Aorta (tissue), 5 donors: ENCODE measurements around the gene METAP1D. TPM values are rescaled to one million over a fixed set of nuclear protein-coding genes. Genes with fewer than 3 reads are reported as not detected.

Experiments
- ATAC-seq: fragments of 200-7000 bp; cut with Tn5 transposase; one replicate; pipeline ENCODE4 v1.9.1; 2022; ENCODE audit warnings: moderate library complexity; ENCODE audit not compliant: low FRiP score
- DNase-seq, 2 donors: peaks; one replicate each; pipeline ENCODE4 v3.0.0-alpha.2; 2020
- H3K27ac ChIP-seq, 2 donors: one replicate each; pipeline ENCODE4 v1.5.1; 2013; ENCODE audit warnings: low read length in 2 of 2, mild to moderate bottlenecking in 2 of 2, moderate library complexity in 2 of 2, control low read depth in 1 of 2, inconsistent platforms in 1 of 2, low read depth in 1 of 2
- H3K27me3 ChIP-seq, 2 donors: one replicate each; pipeline ENCODE4 v1.6.1; 2013; ENCODE audit warnings: control low read depth in 1 of 2, low read length in 1 of 2, mild to moderate bottlenecking in 1 of 2, moderate library complexity in 1 of 2; ENCODE audit not compliant: insufficient read depth in 2 of 2, control insufficient read depth in 1 of 2
- H3K36me3 ChIP-seq, 2 donors: one replicate each; pipeline ENCODE4 v1.6.1; 2013; ENCODE audit warnings: control low read depth in 1 of 2, low read length in 1 of 2, mild to moderate bottlenecking in 1 of 2; ENCODE audit not compliant: insufficient read depth in 2 of 2, control insufficient read depth in 1 of 2
- H3K4me1 ChIP-seq, 2 donors: one replicate each; pipeline ENCODE4 v1.6.1; 2013; ENCODE audit warnings: low read length in 2 of 2, control low read depth in 1 of 2, mild to moderate bottlenecking in 1 of 2, moderate library complexity in 1 of 2; ENCODE audit not compliant: insufficient read depth in 2 of 2, control insufficient read depth in 1 of 2
- H3K4me3 ChIP-seq, 2 donors: one replicate each; pipeline ENCODE4 v1.5.1; 2013; ENCODE audit warnings: low read length in 2 of 2, control low read depth in 1 of 2, mild to moderate bottlenecking in 1 of 2
- H3K9me3 ChIP-seq: one replicate; pipeline ENCODE4 v1.6.1; 2013; ENCODE audit warnings: mild to moderate bottlenecking, low read length; ENCODE audit not compliant: control insufficient read depth
- WGBS, 2 donors: extraction: QIAGEN DNeasy Blood & Tissue Kit; methylation state at CpG; one replicate each; pipeline ENCODE4 v1.1.7; 2013; 5-methylcytosine and 5-hydroxymethylcytosine counted together
- intact Hi-C, 2 donors: fragments of 100-400 bp; cut with DNase I; formaldehyde crosslinking; loops; one replicate each; pipeline versions ENCODE4 v1.14.2 to v1.15.0; 2022
- polyA plus RNA-seq, 2 donors: library from polyadenylated mRNA; stranded (reverse); fragments of 200-250 nt; gene quantifications; one replicate each; pipeline ENCODE4 v1.2.3, GENCODE V29; 2013
- total RNA-seq, 2 donors: library from RNA; stranded (reverse); fragmentation: NEBNext Ultra II Directional; extraction: Animal tissue kit (Norgen Biotek cat#: 25700); gene quantifications; one replicate each; pipeline ENCODE4 v1.2.1, GENCODE V29; 2021
- donor health status: healthy with polysubstance abuse.
- donor health status: Bipolar disorder and iron deficiency.
- donor health status: DM: no; HTN: no; CAD: no.
- donor health status: DM: no; HTN: no; CAD: no.
- donor health status: DM: yes; HTN: yes; CAD: no.

Gene METAP1D
- total and polyA plus RNA-seq, 4 donors: 2.9 to 8.0 (median 4.2) TPM

- H3K36me3 ChIP-seq: no peaks in the 10 kb centered on the region
- H3K4me3 ChIP-seq: no peak overlapping the region
- no peaks in the 10 kb centered on the region for H3K4me1 ChIP-seq
- no peak overlapping the region for H3K27ac ChIP-seq
- H3K27me3 ChIP-seq: no peaks in the 10 kb centered on the region
- ATAC-seq (peak; percentile 57), DNase-seq (peak; percentile 88 to 94)
- H3K9me3 ChIP-seq: no peaks in the 10 kb centered on the region
- intact Hi-C loops: loop anchor here in 1 of 2 donors (10.0 kb wide), 2 partner anchors 109 to 399 kb away; partner anchors contain the start of gene METAP1D
- 9 to 12% methylated on average over 25 of the region's 25 CpGs for WGBS, 2 donors
These were observed 103.9 kb downstream of the METAP1D start for GRCh38 chr2:172103471-172104272.

- WGBS, 2 donors: 11 to 14% methylated on average over 23 of the region's 23 CpGs
- Histone ChIP-seq H3K4me3 (no peak overlapping the region), H3K27ac (no peak overlapping the region), H3K36me3 (no peaks in the 10 kb centered on the region), H3K4me1 (no peaks in the 10 kb centered on the region), H3K27me3 (no peaks in the 10 kb centered on the region), H3K9me3 (no peaks in the 10 kb centered on the region)
- DNase-seq: no peak
- no peak for ATAC-seq
- intact Hi-C loops: loop anchor here in 1 of 2 donors (10.0 kb wide), 2 partner anchors 111 to 401 kb away; partner anchors contain the start of gene METAP1D
These were observed 105.8 kb downstream of the METAP1D start for GRCh38 chr2:172105471-172106107.

DNA sequence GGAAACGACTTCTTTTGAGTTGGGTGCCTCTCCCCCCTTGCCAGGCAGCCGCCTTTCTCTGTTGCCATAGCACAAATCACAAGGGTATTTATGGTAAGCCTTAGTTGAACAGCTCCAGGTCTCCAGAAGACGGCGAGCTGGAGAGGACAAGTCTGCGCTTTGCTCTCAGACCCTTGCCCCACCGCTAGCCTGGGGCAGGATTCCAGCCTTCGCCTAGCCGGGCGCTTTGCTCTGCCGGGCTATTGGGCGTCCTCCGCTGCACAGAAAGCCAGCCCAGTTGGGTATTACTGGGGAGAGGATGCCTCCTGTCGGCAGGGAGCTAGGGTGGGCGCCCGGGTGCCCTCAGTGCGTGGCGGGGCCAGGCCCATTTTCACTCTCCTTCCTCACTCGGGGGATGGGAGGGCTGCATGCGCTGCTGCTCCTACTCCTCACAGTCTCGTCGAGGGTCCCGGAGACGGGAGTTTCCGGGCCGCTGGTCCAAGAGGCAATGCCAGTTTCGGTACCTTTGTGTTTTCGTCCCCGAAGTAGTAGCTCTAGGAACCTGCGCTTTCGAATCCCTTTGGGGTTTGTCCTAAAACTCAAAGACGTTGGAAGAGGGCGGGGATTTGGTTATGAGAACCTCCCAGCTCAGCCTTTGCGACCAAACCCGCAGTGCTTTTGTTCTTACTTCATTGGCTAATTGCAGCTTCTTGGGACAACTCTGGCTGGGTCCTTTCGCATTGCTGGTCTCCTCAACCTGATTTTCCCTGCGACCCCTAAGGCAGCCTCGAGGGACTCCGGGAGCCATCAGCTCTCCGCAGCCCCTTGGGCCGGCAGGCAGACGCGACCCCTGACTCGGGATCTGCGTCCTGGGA, 106.6 kb downstream of the METAP1D start:
- no peaks in the 10 kb centered on the region for H3K27me3 ChIP-seq
- DNase-seq (no peak), ATAC-seq (peak; percentile 20)
- no peaks in the 10 kb centered on the region for H3K9me3 ChIP-seq
- no peaks in the 10 kb centered on the region for H3K4me1 ChIP-seq
- 6% methylated on average over 44 of the region's 44 CpGs for WGBS, 2 donors
- no peaks in the 10 kb centered on the region for H3K36me3 ChIP-seq
- H3K4me3 ChIP-seq: no peak overlapping the region
- intact Hi-C loops: loop anchor here in 1 of 2 donors (10.0 kb wide), 2 partner anchors 112 to 402 kb away; partner anchors contain the start of gene METAP1D
- no peak overlapping the region for H3K27ac ChIP-seq

DNA sequence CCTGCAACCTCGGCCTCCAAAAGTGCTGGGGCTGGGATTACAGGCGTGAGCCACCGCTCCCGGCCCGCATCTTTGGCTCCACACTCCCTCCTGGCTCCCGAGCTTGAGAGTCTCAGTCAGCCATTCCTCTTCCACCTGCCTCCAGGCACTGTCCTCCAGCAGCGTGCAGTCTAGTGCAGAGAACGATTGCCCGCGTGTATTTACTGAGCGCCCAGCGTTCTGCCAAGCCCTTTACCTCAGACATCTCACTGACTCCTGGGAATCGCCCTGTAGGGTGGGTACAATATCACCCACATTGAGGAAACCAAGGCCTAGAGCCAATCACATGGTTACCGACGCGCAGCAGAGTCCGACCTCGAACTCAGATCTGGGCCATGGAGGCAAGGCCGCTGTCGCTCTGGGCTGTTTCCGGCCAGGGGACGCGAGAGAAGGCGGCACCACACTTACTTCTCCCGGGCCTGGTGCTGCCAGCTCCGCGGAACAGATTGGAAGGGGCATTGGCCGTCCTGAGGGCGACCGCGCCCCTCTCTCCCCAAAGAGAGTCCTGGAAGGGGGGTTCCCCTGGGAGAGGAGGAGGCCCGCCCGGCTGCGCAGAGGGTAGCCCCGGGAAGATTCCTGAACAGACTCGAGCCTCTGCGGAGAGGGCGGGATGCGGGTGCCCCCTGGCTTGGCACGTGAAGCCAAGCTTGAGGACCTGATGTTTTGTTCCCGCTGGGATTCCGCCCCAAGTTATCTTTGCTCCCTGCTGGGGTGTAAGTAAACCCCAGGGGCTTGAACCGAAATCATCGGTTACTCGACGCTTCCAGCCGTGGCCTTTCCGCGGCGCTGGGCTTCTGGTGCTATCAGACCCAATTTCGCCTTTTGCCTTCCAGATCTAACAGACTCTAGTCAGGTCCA, 108.2 kb downstream of the METAP1D start:
- no peaks in the 10 kb centered on the region for H3K27me3 ChIP-seq
- intact Hi-C loops: loop anchor here in 1 of 2 donors (10.0 kb wide), 2 partner anchors 113 to 403 kb away; partner anchors contain the start of gene METAP1D
- no peaks in the 10 kb centered on the region for H3K36me3 ChIP-seq
- ATAC-seq (peak; percentile 19), DNase-seq (no peak)
- H3K4me3 ChIP-seq: no peak overlapping the region
- no peaks in the 10 kb centered on the region for H3K4me1 ChIP-seq
- 16 to 20% methylated on average over 51 of the region's 51 CpGs for WGBS, 2 donors
- no peaks in the 10 kb centered on the region for H3K9me3 ChIP-seq
- no peak overlapping the region for H3K27ac ChIP-seq

DNA sequence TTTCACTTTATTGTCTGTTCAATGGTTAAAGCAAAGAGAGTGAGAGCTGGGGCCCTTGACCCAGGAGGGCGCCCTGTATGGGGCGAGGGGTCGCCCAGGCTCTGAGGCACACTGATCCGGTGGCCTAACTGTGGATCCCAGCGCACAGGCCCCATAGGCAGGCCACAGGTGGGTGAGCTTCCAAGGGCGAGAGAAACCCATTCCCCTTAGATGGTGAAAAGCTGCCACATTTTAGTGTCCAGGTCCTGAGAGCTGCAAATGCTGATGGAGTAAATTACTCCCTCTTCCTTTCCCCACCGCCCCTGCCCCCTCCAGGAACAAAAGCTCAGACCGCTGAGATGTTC, 108.8 kb downstream of the METAP1D start:
- Histone ChIP-seq H3K27me3 (no peaks in the 10 kb centered on the region), H3K27ac (no peak overlapping the region), H3K9me3 (no peaks in the 10 kb centered on the region), H3K4me3 (no peak overlapping the region), H3K4me1 (no peaks in the 10 kb centered on the region), H3K36me3 (no peaks in the 10 kb centered on the region)
- no peak for ATAC-seq
- intact Hi-C loops: loop anchor here in 1 of 2 donors (10.0 kb wide), 2 partner anchors 114 to 404 kb away; partner anchors contain the start of gene METAP1D
- DNase-seq: no peak
- WGBS, 2 donors: 42 to 49% methylated on average over 8 of the region's 8 CpGs

- Histone ChIP-seq H3K27ac (no peak overlapping the region), H3K4me3 (no peak overlapping the region), H3K9me3 (no peaks in the 10 kb centered on the region), H3K4me1 (no peaks in the 10 kb centered on the region), H3K36me3 (no peaks in the 10 kb centered on the region), H3K27me3 (no peaks in the 10 kb centered on the region)
- no peak for ATAC-seq
- WGBS, 2 donors: 42 to 44% methylated on average over 29 of the region's 29 CpGs
- no peak for DNase-seq
- intact Hi-C loops: loop anchor here in 1 of 2 donors (10.0 kb wide), 2 partner anchors 115 to 405 kb away; partner anchors contain the start of gene METAP1D
These were observed 109.7 kb downstream of the METAP1D start for GRCh38 chr2:172109256-172109987.

DNA sequence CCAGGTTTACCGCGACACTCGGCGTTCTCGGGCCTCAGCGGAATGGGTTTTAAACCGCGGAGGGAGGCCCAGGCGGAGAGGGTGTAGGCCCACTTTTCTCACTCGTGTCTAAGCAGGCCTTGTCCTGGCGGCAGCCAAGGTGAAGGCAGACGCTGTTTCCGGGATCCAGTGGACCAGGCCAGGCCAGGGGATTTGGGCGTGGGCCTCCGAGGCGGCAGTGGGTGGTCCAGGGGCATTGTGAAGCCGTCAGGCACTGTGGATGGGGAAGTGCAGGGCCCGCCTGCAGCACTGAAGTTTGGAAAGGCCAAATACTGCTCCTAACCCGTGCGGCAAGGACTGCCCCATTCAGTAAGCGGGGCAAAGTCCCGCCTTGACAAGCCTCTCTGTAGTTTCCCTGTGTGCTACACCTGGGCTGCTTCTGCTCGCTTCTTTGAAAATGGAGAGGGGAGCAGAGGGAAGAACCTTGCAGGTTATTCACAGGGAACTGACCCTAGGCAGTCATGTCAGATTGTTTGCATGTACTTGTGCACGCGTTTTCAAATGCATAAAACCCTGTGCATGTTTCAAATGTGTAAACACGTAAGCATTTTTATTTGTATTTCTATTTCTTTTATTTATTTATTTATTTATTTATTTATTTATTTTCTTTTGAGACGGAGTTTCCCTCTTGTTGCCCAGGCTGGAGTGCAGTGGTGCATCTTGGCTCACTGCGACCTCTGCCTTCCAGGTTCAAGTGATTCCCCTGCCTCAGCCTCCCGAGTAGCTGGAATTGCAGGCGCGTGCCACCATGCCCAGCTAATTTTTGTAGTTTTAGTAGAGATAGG, 110.4 kb downstream of the METAP1D start:
- Histone ChIP-seq H3K27me3 (no peaks in the 10 kb centered on the region), H3K36me3 (no peaks in the 10 kb centered on the region), H3K9me3 (no peaks in the 10 kb centered on the region), H3K4me1 (no peaks in the 10 kb centered on the region), H3K4me3 (no peak overlapping the region), H3K27ac (no peak overlapping the region)
- WGBS, 2 donors: 68 to 69% methylated on average over 30 to 31 of the region's 31 CpGs
- intact Hi-C loops: loop anchor here in 1 of 2 donors (5.0 to 10.0 kb wide), 3 partner anchors 115 to 538 kb away; partner anchors contain the start of gene METAP1D
- DNase-seq (no peak), ATAC-seq (no peak)
